HG03280 (cell line): ENCODE results near the gene CSHL1.
"Not testable (repeated sequence)": the region's sequence is repeated elsewhere in the genome, so short reads cannot be mapped to it uniquely, and the experiment has no call there.

Experiments used
- ATAC-seq: cut with Tn5 transposase; IDR thresholded peaks from one replicate; pipeline ENCODE4 v1.9.1; 2021; ENCODE audit warnings: mild to moderate bottlenecking, moderate library complexity; ENCODE audit not compliant: unreplicated experiment

The CSHL1 gene

GRCh38 chr17:63919311-63919723, 8.3 kb upstream of the CSHL1 start:
- ATAC-seq, result peak; percentile 62

GRCh38 chr17:63918789-63919305, 7.8 kb upstream of the CSHL1 start, which contains the start of gene GH1:
GH1 (minus strand) TSS chr17:63918839; CDS start chr17:63918776, 63 bp downstream.
- ATAC-seq, result not testable (repeated sequence)

- ATAC-seq, result no peak
Measured at GRCh38 chr17:63918305-63918704, 7.2 kb upstream of the CSHL1 start.

- no peak for ATAC-seq
Measured at GRCh38 chr17:63917646-63918045, 6.6 kb upstream of the CSHL1 start.

GRCh38 chr17:63917206-63917605, 6.1 kb upstream of the CSHL1 start:
- not testable (repeated sequence) for ATAC-seq

- ATAC-seq, result no peak
Measured at GRCh38 chr17:63916566-63917185, 5.6 kb upstream of the CSHL1 start.

- ATAC-seq, result not testable (repeated sequence)
Measured at GRCh38 chr17:63915753-63916152, 4.7 kb upstream of the CSHL1 start.

GRCh38 chr17:63914471-63914870, 3.4 kb upstream of the CSHL1 start:
- ATAC-seq, result no peak

GRCh38 chr17:63911657-63912100, 621 bp upstream of the CSHL1 start:
- no peak for ATAC-seq

- no peak for ATAC-seq
Measured at GRCh38 chr17:63910096-63910495, 962 bp downstream of the CSHL1 start.

GRCh38 chr17:63909586-63909985, 1.5 kb downstream of the CSHL1 start:
- ATAC-seq, result not testable (repeated sequence)

- ATAC-seq, result not testable (repeated sequence)
Measured at GRCh38 chr17:63907161-63907778, 3.8 kb downstream of the CSHL1 start.

GRCh38 chr17:63904796-63905195, 6.3 kb downstream of the CSHL1 start:
- not testable (repeated sequence) for ATAC-seq

- not testable (repeated sequence) for ATAC-seq
Measured at GRCh38 chr17:63903787-63904201, 7.3 kb downstream of the CSHL1 start.

GRCh38 chr17:63901971-63902370, 9.1 kb downstream of the CSHL1 start:
- not testable (repeated sequence) for ATAC-seq

- ATAC-seq, result not testable (repeated sequence)
Measured at GRCh38 chr17:63898899-63899798, 11.9 kb downstream of the CSHL1 start.

GRCh38 chr17:63896524-63897354, 14.3 kb downstream of the CSHL1 start, which contains the start of gene CSH1:
CSH1 (minus strand) TSS chr17:63896574; CDS start chr17:63896511, 63 bp downstream.
- not testable (repeated sequence) for ATAC-seq

GRCh38 chr17:63894821-63895220, 16.2 kb downstream of the CSHL1 start:
- ATAC-seq, result not testable (repeated sequence)

GRCh38 chr17:63894021-63894420, 17.0 kb downstream of the CSHL1 start:
- ATAC-seq, result not testable (repeated sequence)
